ENCODE results near the gene SSTR1. TPM values are rescaled to one million over a fixed set of nuclear protein-coding genes. Genes with fewer than 3 reads are reported as not detected.

SSTR1 gene
- total and polyA plus RNA-seq, 2 of the 13 experiments (the other 11 are each of a cell fraction or from before 2014, with no cell fraction given), result 0.04 TPM

GRCh38 chr14:38205949-38206665, 1.6 kb upstream of the SSTR1 start:
- no peak for FAIRE-seq
- no peak overlapping the region for H3K4me2 ChIP-seq (ENCODE audit: low read depth, low read length)
- intact Hi-C loops (cut with micrococcal nuclease; ENCODE audit: unreplicated experiment) (no loop called here), in situ Hi-C loops (cut with HindIII; ENCODE audit: extremely low pct_ligation_motif_present, low pct_unique_long_range_greater_than_20kb) (loop anchor here (5.0 to 10.0 kb wide), 2 partner anchors 304 to 501 kb away; no protein-coding TSS in a partner anchor)
- WGBS (ENCODE audit: low lambda C conversion rate), result 49% methylated on average over 5 of the region's 5 CpGs
- POLR2A ChIA-PET, result no interaction called here
- TF ChIP-seq MED8 (CRISPR knock-in tag; IDR thresholded peaks at IDR 0.05; ENCODE audit: insufficient replicate concordance), result no peak
- no peak for TF ChIP-seq HDAC2 (CRISPR knock-in tag; IDR thresholded peaks at IDR 0.05)
- TF ChIP-seq TBL1XR1 (IDR thresholded peaks at IDR 0.05; ENCODE audit: borderline replicate concordance, low read length, partially characterized antibody), result no peak
- no peak for TF ChIP-seq U2AF1 (optimal IDR thresholded peaks at IDR 0.05; ENCODE audit: low read depth, low read length)
- TF ChIP-seq SMAD9 (CRISPR knock-in tag; IDR thresholded peaks at IDR 0.05), result no peak
- no peak for TF ChIP-seq ZSCAN20 (CRISPR knock-in tag; IDR thresholded peaks at IDR 0.05; ENCODE audit: borderline replicate concordance)
- TF ChIP-seq KDM4B (CRISPR knock-in tag; IDR thresholded peaks at IDR 0.05), result no peak
- TF ChIP-seq ZNF513 (CRISPR knock-in tag; conservative IDR thresholded peaks at IDR 0.05), result no peak
- TF ChIP-seq RCOR2 (CRISPR knock-in tag; IDR thresholded peaks at IDR 0.05), result no peak
- no peak for TF ChIP-seq CBFB (CRISPR knock-in tag; IDR thresholded peaks at IDR 0.05)
- H3K27ac ChIP-seq (ENCODE audit: extremely low read length, insufficient read depth, low read length), result no peak overlapping the region
- peaks cover 5 to 40% of the 10 kb centered on the region in 2 experiments for H3K27me3 ChIP-seq (ENCODE audit: control insufficient read depth in 1 of 2, insufficient read depth in 2 of 2, low read length in 2 of 2)
- H3K4me3 ChIP-seq (replicated peaks in 1 of 3; ENCODE audit: insufficient read depth in 1 of 3, low read depth in 2 of 3, low read length in 3 of 3), result no peak overlapping the region
- H4K20me1 ChIP-seq (ENCODE audit: insufficient read depth, low read length), result no peaks in the 10 kb centered on the region
- no peak for DNase-seq (ENCODE audit: low spot score)
- no TSS peak for BruUV-seq (replicated peaks)
- H3K36me3 ChIP-seq (replicated peaks in 1 of 2; ENCODE audit: control insufficient read depth in 1 of 2, insufficient read depth in 2 of 2, low read length in 2 of 2), result no peaks in the 10 kb centered on the region
- H3K9me3 ChIP-seq (ENCODE audit: low read length), result no peaks in the 10 kb centered on the region
- no peak overlapping the region for H3K9ac ChIP-seq (ENCODE audit: insufficient read depth, low read depth, low read length)
- CTCF ChIA-PET (ENCODE audit: low intra/inter-chr PET ratio, low total read pairs), result no interaction called here
- H2AFZ ChIP-seq (ENCODE audit: low read length), result no peak overlapping the region
- no peak for ATAC-seq
- H3K79me2 ChIP-seq (ENCODE audit: insufficient read depth, low read length), result no peaks in the 10 kb centered on the region
- peaks cover 15% of the 10 kb centered on the region for H3K4me1 ChIP-seq (ENCODE audit: insufficient read depth, low read length)

All from HepG2 (cell line).